ENCODE data around the gene TFG.
"Not testable (repeated sequence)": the region's sequence is repeated elsewhere in the genome, so short reads cannot be mapped to it uniquely, and the experiment has no call there.

Gene TFG

GRCh38 chr3:100670995-100671394 lies 38.3 kb upstream of the TFG start:
- H3K27me3 ChIP-seq (replicated peaks in 2 of 5; ENCODE audit: control insufficient read depth in 4 of 5, insufficient read depth in 5 of 5, low read length in 4 of 5); H3K27ac ChIP-seq (ENCODE audit: insufficient read depth in 1 of 2, low read depth in 1 of 2, low read length in 2 of 2, poor library complexity in 1 of 2, severe bottlenecking in 2 of 2); H3K4me3 ChIP-seq (ENCODE audit: control insufficient read depth in 1 of 7, extremely low read depth in 1 of 7, insufficient read depth in 4 of 7, low read depth in 2 of 7, low read length in 6 of 7); H3K4me1 ChIP-seq (ENCODE audit: control extremely low read depth in 1 of 4, control insufficient read depth in 4 of 4, insufficient read depth in 4 of 4, low read length in 3 of 4); H3K36me3 ChIP-seq (ENCODE audit: control insufficient read depth in 4 of 4, insufficient read depth in 4 of 4, low read length in 3 of 4); H3K9me3 ChIP-seq (ENCODE audit: control extremely low read depth in 1 of 5, control insufficient read depth in 4 of 5, insufficient read depth in 2 of 5, low read depth in 1 of 5, low read length in 4 of 5); DNase-seq; POLR2A ChIA-PET: not testable (repeated sequence)
- no CpG with 5 or more reads among the region's 2 CpGs for WGBS (ENCODE audit: insufficient coverage)
- CTCF ChIA-PET = interaction anchor here (1.0 kb wide), 1 partner anchor 11 kb away, joined by 4 read pairs; no protein-coding TSS in a partner anchor

DNA sequence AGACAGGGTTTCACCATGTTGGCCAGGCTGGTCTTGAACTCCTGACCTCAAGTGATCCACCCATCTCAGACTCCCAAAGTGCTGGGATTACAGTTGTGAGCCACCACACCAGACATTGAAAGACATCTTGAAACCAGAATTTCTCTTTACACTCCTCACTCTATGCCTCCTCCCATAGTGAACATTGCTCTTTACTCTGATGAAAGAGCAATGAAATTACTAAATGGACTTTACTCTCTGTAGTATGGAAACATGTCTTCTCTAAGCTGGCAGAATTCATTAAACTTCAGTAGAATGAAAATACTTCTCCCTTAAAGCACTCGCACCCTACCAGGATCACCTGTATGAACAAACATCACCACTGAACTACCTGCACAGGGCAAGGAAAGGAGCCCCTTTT lies 27.8 kb upstream of the TFG start:
- Histone ChIP-seq H3K27me3 (replicated peaks in 2 of 5; ENCODE audit: control insufficient read depth in 4 of 5, insufficient read depth in 5 of 5, low read length in 4 of 5) (no peaks in the 10 kb centered on the region), H3K36me3 (ENCODE audit: control insufficient read depth in 4 of 4, insufficient read depth in 4 of 4, low read length in 3 of 4) (no peaks in the 10 kb centered on the region), H3K4me1 (ENCODE audit: control extremely low read depth in 1 of 4, control insufficient read depth in 4 of 4, insufficient read depth in 4 of 4, low read length in 3 of 4) (peaks cover 0 to 7% (median 0%) of the 10 kb centered on the region in 4 experiments), H3K27ac (ENCODE audit: insufficient read depth in 1 of 2, low read depth in 1 of 2, low read length in 2 of 2, poor library complexity in 1 of 2, severe bottlenecking in 2 of 2) (no peak overlapping the region), H3K9me3 (ENCODE audit: control extremely low read depth in 1 of 5, control insufficient read depth in 4 of 5, insufficient read depth in 2 of 5, low read depth in 1 of 5, low read length in 4 of 5) (peaks cover 0 to 4% (median 0%) of the 10 kb centered on the region in 5 experiments), H3K4me3 (ENCODE audit: control insufficient read depth in 1 of 7, extremely low read depth in 1 of 7, insufficient read depth in 4 of 7, low read depth in 2 of 7, low read length in 6 of 7) (no peak overlapping the region)
- CTCF ChIA-PET = no interaction called here
- POLR2A ChIA-PET = no interaction called here
- no peak for DNase-seq
- WGBS (ENCODE audit: insufficient coverage) = 100% methylated on average over 1 of the region's 1 CpG

DNA sequence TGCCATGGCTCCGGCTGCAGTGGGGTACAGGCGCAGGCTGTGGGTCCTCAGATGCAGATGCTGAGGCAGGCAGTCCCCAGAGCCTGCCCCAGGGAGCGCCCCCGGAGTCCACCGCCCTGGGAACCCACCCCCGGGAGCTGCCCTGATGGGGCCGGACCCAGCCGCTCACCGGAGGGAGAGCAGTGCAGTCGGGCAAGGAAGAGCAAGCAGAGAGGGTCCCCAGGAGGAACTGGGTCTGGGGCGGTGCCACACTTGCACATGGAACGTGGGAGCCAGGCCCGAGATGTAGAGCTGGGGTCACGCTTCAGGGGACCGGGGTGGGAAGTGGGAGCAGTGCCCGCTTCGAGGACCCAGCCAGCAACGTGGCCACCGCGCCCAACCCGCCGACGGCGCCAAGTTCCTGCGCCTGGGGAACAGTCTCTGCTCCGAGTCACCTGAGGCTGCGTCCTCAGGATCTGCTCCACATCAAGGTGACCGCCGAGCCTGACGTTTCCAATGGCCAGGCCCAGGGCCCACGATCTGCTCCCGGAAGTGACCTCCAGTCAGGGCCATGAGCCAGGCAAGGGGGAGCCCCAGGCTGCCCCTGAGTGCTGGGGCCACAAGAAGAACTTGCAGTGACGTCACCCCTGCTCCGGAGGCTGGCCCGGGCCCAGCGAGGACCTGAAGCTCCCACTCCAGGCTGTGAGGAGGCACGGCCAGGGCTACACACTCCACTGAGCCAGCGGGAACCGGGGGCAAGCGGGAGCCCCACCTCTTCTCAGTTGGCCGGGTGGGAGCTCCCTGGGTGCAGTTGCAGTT lies 27.0 kb upstream of the TFG start:
- ChIA-PET CTCF (interaction anchor here (1.1 to 1.3 kb wide), 2 partner anchors 26 to 217 kb away, joined by 3 read pairs; no protein-coding TSS in a partner anchor), POLR2A (no interaction called here)
- Histone ChIP-seq H3K4me3 (ENCODE audit: control insufficient read depth in 1 of 7, extremely low read depth in 1 of 7, insufficient read depth in 4 of 7, low read depth in 2 of 7, low read length in 6 of 7) (no peak overlapping the region), H3K9me3 (ENCODE audit: control extremely low read depth in 1 of 5, control insufficient read depth in 4 of 5, insufficient read depth in 2 of 5, low read depth in 1 of 5, low read length in 4 of 5) (peaks cover 0 to 3% (median 0%) of the 10 kb centered on the region in 5 experiments), H3K36me3 (ENCODE audit: control insufficient read depth in 4 of 4, insufficient read depth in 4 of 4, low read length in 3 of 4) (no peaks in the 10 kb centered on the region), H3K27me3 (replicated peaks in 2 of 5; ENCODE audit: control insufficient read depth in 4 of 5, insufficient read depth in 5 of 5, low read length in 4 of 5) (no peaks in the 10 kb centered on the region), H3K27ac (ENCODE audit: insufficient read depth in 1 of 2, low read depth in 1 of 2, low read length in 2 of 2, poor library complexity in 1 of 2, severe bottlenecking in 2 of 2) (no peak overlapping the region), H3K4me1 (ENCODE audit: control extremely low read depth in 1 of 4, control insufficient read depth in 4 of 4, insufficient read depth in 4 of 4, low read length in 3 of 4) (peaks cover 0 to 7% (median 0%) of the 10 kb centered on the region in 4 experiments)
- no peak for DNase-seq
- WGBS (ENCODE audit: insufficient coverage) = 88% methylated on average over 37 of the region's 41 CpGs

GRCh38 chr3:100682854-100683760 lies 26.2 kb upstream of the TFG start:
- Histone ChIP-seq H3K4me3 (ENCODE audit: control insufficient read depth in 1 of 7, extremely low read depth in 1 of 7, insufficient read depth in 4 of 7, low read depth in 2 of 7, low read length in 6 of 7) (no peak overlapping the region), H3K27ac (ENCODE audit: insufficient read depth in 1 of 2, low read depth in 1 of 2, low read length in 2 of 2, poor library complexity in 1 of 2, severe bottlenecking in 2 of 2) (no peak overlapping the region), H3K27me3 (replicated peaks in 2 of 5; ENCODE audit: control insufficient read depth in 4 of 5, insufficient read depth in 5 of 5, low read length in 4 of 5) (no peaks in the 10 kb centered on the region), H3K9me3 (ENCODE audit: control extremely low read depth in 1 of 5, control insufficient read depth in 4 of 5, insufficient read depth in 2 of 5, low read depth in 1 of 5, low read length in 4 of 5) (peaks cover 0 to 3% (median 0%) of the 10 kb centered on the region in 5 experiments), H3K4me1 (ENCODE audit: control extremely low read depth in 1 of 4, control insufficient read depth in 4 of 4, insufficient read depth in 4 of 4, low read length in 3 of 4) (peaks cover 0 to 7% (median 0%) of the 10 kb centered on the region in 4 experiments), H3K36me3 (ENCODE audit: control insufficient read depth in 4 of 4, insufficient read depth in 4 of 4, low read length in 3 of 4) (no peaks in the 10 kb centered on the region)
- CTCF ChIA-PET = interaction anchor here (0.6 to 1.3 kb wide), 5 partner anchors 10 to 217 kb away, joined by 3 read pairs; no protein-coding TSS in a partner anchor
- 89% methylated on average over 16 of the region's 18 CpGs for WGBS (ENCODE audit: insufficient coverage)
- POLR2A ChIA-PET = interaction anchor here (0.8 kb wide), 1 partner anchor 15 kb away, joined by 5 read pairs; no protein-coding TSS in a partner anchor
- DNase-seq = no peak

- H3K36me3 ChIP-seq (ENCODE audit: control insufficient read depth in 4 of 4, insufficient read depth in 4 of 4, low read length in 3 of 4) = no peaks in the 10 kb centered on the region
- H3K9me3 ChIP-seq (ENCODE audit: control extremely low read depth in 1 of 5, control insufficient read depth in 4 of 5, insufficient read depth in 2 of 5, low read depth in 1 of 5, low read length in 4 of 5) = no peaks in the 10 kb centered on the region
- no peak overlapping the region for H3K27ac ChIP-seq (ENCODE audit: insufficient read depth in 1 of 2, low read depth in 1 of 2, low read length in 2 of 2, poor library complexity in 1 of 2, severe bottlenecking in 2 of 2)
- H3K4me1 ChIP-seq (ENCODE audit: control extremely low read depth in 1 of 4, control insufficient read depth in 4 of 4, insufficient read depth in 4 of 4, low read length in 3 of 4) = no peaks in the 10 kb centered on the region
- ChIA-PET POLR2A (no interaction called here), CTCF (interaction anchor here (1.0 to 1.1 kb wide), 2 partner anchors 10 to 53 kb away, joined by 3 read pairs; no protein-coding TSS in a partner anchor)
- no peak for DNase-seq
- no peaks in the 10 kb centered on the region for H3K27me3 ChIP-seq (replicated peaks in 2 of 5; ENCODE audit: control insufficient read depth in 4 of 5, insufficient read depth in 5 of 5, low read length in 4 of 5)
- no peak overlapping the region for H3K4me3 ChIP-seq (ENCODE audit: control insufficient read depth in 1 of 7, extremely low read depth in 1 of 7, insufficient read depth in 4 of 7, low read depth in 2 of 7, low read length in 6 of 7)
Measured at GRCh38 chr3:100693225-100693624, 16.1 kb upstream of the TFG start.

DNA sequence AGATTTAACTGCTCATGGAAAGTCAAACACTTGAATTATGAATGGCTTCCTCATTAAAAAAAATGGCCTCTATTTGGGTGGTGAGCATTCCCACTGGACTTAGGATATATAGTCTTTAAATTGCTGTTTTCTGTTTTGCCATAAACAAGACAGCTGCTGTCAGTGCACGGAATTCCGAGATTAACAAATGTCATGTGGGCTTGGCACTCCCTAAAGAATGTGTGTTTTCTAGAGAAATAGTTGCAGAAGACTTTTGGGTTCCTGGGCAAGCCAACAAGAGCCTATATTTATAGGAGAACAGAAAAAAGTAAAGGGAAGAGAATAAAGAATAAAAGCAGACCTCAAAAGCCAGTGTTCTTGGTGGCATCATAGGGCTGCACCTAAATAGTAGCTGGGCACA lies 13.6 kb upstream of the TFG start:
- Histone ChIP-seq H3K4me1 (ENCODE audit: control extremely low read depth in 1 of 4, control insufficient read depth in 4 of 4, insufficient read depth in 4 of 4, low read length in 3 of 4) (no peaks in the 10 kb centered on the region), H3K4me3 (ENCODE audit: control insufficient read depth in 1 of 7, extremely low read depth in 1 of 7, insufficient read depth in 4 of 7, low read depth in 2 of 7, low read length in 6 of 7) (no peak overlapping the region), H3K27ac (ENCODE audit: insufficient read depth in 1 of 2, low read depth in 1 of 2, low read length in 2 of 2, poor library complexity in 1 of 2, severe bottlenecking in 2 of 2) (no peak overlapping the region), H3K36me3 (ENCODE audit: control insufficient read depth in 4 of 4, insufficient read depth in 4 of 4, low read length in 3 of 4) (no peaks in the 10 kb centered on the region), H3K27me3 (replicated peaks in 2 of 5; ENCODE audit: control insufficient read depth in 4 of 5, insufficient read depth in 5 of 5, low read length in 4 of 5) (no peaks in the 10 kb centered on the region), H3K9me3 (ENCODE audit: control extremely low read depth in 1 of 5, control insufficient read depth in 4 of 5, insufficient read depth in 2 of 5, low read depth in 1 of 5, low read length in 4 of 5) (no peaks in the 10 kb centered on the region)
- no peak for DNase-seq
- CTCF ChIA-PET = no interaction called here
- POLR2A ChIA-PET = no interaction called here
- 100% methylated on average over 2 of the region's 2 CpGs for WGBS (ENCODE audit: insufficient coverage)

DNA sequence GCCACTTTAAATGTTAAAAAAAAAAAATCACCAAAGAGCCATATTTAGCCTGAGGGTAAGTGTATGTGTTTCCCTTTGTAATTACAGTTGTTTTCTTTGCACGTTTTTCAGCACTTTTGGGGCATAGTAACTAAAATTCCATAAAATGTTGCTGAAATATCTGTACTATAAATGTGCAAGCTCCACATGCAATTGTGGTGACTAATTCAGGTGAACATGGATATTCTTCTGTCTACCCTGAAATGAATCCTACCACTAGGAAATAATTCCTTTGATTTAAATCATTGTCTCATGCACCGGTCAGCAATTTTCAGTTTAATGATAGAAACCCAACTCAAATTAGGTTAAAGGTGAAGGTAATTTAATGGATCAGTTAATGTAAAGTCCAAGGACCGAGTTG lies 13.1 kb upstream of the TFG start:
- H3K27ac ChIP-seq (ENCODE audit: insufficient read depth in 1 of 2, low read depth in 1 of 2, low read length in 2 of 2, poor library complexity in 1 of 2, severe bottlenecking in 2 of 2) = no peak overlapping the region
- CTCF ChIA-PET = no interaction called here
- POLR2A ChIA-PET = no interaction called here
- no peak for DNase-seq
- no peaks in the 10 kb centered on the region for H3K27me3 ChIP-seq (replicated peaks in 2 of 5; ENCODE audit: control insufficient read depth in 4 of 5, insufficient read depth in 5 of 5, low read length in 4 of 5)
- no peak overlapping the region for H3K4me3 ChIP-seq (ENCODE audit: control insufficient read depth in 1 of 7, extremely low read depth in 1 of 7, insufficient read depth in 4 of 7, low read depth in 2 of 7, low read length in 6 of 7)
- no peaks in the 10 kb centered on the region for H3K4me1 ChIP-seq (ENCODE audit: control extremely low read depth in 1 of 4, control insufficient read depth in 4 of 4, insufficient read depth in 4 of 4, low read length in 3 of 4)
- 100% methylated on average over 2 of the region's 3 CpGs for WGBS (ENCODE audit: insufficient coverage)
- no peaks in the 10 kb centered on the region for H3K9me3 ChIP-seq (ENCODE audit: control extremely low read depth in 1 of 5, control insufficient read depth in 4 of 5, insufficient read depth in 2 of 5, low read depth in 1 of 5, low read length in 4 of 5)
- H3K36me3 ChIP-seq (ENCODE audit: control insufficient read depth in 4 of 4, insufficient read depth in 4 of 4, low read length in 3 of 4) = no peaks in the 10 kb centered on the region

Measured in common myeloid progenitor, CD34-positive (primary cell).